AML-193 (cell line): ENCODE measurements around the gene HOXB8.

ENCODE experiments used
- DNase-seq, 2 experiments: peaks; one replicate each; lab custom pipeline; 2025; lab: John Stamatoyannopoulos, UW

HOXB8 gene

GRCh38 chr17:48610282-48611211 lies 4.5 kb downstream of the HOXB8 start, which contains the start of gene HOXB7:
Gene HOXB7, minus strand, starts transcription at chr17:48611017. Its CDS starts 99 bp downstream, at chr17:48610918.
- DNase-seq = no peak

- no peak for DNase-seq
Measured at GRCh38 chr17:48609759-48610281, 5.3 kb downstream of the HOXB8 start.

- no peak for DNase-seq
Measured at GRCh38 chr17:48609033-48609432, 6.1 kb downstream of the HOXB8 start.

DNA sequence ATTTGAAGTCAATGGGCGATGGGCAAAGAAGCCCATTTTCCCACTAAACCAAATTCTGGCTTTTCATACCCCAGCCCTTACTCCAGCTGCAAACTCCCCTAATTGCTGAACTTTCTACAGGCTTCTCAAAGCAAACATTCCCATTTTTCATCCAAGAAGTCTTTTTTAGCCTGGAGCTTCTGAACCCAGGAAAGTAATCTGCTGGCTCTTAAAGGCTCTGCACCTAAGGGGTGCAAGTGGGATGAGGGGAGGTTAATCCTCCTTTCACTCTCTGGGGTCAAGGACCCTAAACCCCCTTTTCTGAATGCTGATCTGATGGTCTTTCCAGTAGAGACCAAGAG lies 6.6 kb downstream of the HOXB8 start:
- DNase-seq = no peak

GRCh38 chr17:48606892-48607614 lies 8.0 kb downstream of the HOXB8 start:
- DNase-seq = no peak

GRCh38 chr17:48605991-48606891 lies 8.9 kb downstream of the HOXB8 start:
- DNase-seq = no peak

- DNase-seq = no peak
Measured at GRCh38 chr17:48605409-48605919, 9.6 kb downstream of the HOXB8 start.

DNA sequence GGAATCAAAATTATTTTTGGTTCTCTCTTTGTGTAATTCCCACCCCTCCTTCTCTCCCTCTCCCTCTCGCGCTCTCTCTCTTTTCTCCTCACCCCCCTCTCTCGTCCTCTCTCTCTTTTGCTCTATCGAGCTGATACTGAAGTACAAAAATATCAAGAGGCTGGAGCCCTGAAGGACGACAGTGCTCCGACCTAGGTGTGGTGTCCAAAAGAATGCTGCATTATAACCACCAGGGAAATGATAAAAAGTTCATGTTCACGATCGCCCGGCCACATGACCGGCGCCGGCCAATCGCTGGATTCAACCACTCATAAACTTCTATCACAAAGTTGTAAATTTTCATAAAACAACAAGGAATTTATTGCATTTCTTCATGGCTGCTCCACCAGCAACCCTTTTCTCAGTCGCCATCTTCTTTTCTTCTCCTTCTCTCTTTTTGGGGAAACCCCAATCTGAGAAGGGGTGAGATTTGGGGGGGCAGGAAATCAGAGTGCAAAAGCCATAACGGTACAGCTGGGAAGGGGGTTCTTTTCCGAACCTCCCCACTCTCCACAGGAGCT lies 10.2 kb downstream of the HOXB8 start, which contains the start of gene HOXB6:
Gene HOXB6 (minus strand): TSS at position 217 of the 560 bp plus-strand sequence. CDS start 6,836 bp downstream, outside the sequence.
- peak; percentile 21 to 22 for DNase-seq

GRCh38 chr17:48603959-48604769 lies 10.9 kb downstream of the HOXB8 start:
- DNase-seq = peak; percentile 19 to 29

DNA sequence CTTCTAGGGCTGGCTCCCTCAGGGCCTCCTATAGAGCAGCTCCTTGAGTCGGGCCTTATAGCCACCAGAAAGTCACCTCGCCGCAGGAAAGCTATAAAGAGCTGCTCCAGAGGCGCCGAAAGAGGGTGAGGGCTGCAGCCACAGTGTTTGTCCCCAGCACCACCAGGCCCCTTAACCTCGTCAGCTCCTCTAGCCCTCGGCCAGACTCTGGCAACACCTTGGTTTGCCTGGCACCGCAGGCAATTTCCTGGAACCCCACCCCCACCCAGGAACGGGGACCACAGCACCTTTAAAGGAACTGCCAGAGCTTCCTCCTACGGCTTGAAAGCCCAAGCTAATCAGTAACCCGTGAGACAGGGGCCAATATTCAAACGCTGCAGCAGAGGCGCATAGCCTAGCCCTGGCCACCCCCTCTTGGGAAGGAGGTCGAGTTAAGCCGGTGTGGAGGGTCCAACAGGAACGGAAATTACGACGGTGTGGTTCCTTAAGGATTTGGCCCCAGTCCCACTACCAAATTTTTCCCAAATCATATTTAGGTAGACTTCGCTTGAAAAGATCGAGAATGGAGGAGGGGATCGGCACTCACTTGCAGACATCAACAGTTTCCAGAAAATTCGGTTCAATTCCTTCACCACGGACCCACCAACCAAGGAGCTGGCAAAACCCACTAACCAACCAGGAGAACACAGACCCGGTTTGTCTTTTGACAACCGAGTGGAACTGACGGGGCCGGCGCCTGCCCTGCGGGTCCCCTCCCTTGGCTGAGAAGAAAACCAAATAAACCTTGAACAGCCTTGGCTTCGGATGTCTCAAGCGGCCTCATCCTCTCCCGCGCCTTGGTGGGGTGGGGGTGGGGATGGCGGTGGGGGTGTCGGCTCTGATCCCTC lies 13.3 kb downstream of the HOXB8 start:
- no peak for DNase-seq

- DNase-seq = no peak
Measured at GRCh38 chr17:48601207-48601538, 13.9 kb downstream of the HOXB8 start.

- DNase-seq = no peak
Measured at GRCh38 chr17:48600244-48601098, 14.6 kb downstream of the HOXB8 start.

GRCh38 chr17:48599354-48599753 lies 15.7 kb downstream of the HOXB8 start:
- DNase-seq = no peak

DNA sequence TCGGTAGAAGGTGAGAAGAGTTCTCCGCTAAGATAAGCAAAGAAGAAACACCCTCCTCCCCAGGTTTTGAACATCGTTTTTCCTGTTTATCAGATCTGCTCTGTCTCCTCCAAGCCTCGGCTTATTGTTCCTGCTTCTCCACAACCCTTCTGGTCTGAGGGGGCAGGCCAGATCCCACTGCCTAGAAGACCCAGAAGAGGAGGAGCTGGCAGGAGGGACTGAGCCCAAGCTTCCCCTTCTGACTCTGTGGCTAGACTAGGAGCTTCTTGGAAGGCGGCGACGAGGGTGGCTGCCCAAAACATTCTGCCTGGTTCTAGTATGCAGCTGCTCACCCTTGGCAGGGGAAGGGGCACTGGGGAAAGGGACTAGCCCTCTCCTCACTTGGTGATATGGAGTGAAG lies 16.4 kb downstream of the HOXB8 start:
- no peak for DNase-seq

DNA sequence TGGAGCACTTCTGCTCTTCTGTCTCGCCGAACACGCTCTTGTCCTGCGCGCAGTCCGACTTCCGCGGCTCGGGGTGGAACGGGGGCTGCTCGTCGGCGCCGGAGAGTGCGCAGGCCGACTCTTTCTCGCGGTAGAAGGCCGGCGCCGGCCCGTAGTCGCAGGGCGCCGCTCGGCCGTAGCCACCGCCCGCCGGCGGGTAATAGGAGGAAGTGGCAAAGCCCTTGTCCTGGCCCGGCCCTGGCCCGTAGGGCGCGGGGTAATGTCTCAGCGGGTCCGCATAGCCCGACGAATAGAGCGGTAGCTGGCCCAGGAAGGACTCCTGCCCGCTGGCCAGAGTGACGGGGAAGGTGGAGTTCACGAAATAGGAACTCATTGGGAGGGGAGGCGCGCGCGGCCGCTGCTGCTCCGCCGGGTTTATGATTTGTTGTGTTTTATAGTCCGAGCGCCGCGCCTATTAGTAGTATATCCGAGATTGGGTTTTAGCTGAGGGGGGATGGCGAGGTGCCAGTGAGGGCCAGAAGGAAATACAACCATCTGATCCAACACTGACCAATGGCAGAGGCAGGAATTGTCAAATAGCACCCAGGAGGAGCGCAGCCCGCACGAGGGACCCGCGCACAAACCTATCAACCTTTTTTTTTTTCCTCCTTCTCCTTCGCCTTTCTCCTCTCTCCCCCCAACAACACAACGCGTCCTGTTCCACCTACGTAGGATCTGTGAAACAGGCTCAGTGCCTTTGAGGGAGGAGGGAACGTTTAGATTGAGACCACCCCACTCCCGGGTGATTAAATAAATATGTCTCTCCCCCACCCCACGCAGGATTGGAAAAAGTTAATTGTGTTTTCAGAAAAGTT lies 17.1 kb downstream of the HOXB8 start:
- no peak for DNase-seq

GRCh38 chr17:48597528-48597777 lies 17.6 kb downstream of the HOXB8 start:
- no peak for DNase-seq

DNA sequence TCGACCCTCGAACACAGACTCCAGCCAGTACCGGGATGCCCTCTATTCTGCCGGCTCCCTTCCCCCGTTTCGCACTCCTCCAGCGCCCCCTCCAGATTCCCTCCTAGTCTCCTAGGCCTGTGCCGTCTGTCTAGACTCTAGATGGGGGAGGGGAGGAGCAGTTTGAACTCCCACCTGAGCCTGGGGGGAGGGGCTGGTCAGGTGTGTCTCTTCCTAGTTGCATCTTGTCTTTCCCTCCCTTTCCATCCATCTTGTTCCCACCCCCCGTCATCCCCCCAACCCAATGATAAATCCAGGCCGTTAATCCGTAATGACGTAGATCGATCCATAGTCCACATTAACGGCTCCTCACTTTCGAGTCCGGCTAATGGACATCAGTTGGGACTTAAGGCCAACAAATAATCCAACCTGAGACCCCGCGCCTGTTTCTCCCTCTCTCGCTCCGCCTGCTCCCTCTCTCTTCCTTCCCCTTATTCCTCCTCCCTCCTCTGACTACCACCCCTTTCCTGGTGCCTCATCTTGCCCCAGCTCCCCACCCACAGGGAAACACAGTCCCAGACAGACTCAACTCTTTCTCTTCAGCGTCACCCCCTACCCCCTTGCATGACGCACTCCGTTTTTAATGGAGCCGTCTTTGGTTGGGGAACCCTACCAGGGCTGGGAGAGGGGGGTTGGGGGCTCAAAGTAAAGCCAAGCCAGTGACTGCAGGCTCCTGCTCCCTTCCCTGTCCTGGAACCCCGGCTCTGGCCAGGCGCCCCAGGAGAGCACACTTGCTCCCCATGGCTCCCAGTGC lies 18.2 kb downstream of the HOXB8 start:
- no peak for DNase-seq
